Measurements from ENCODE around the gene ROBO1. TPM values are rescaled to one million over a fixed set of nuclear protein-coding genes. Genes with fewer than 3 reads are reported as not detected.

Gene ROBO1
- total RNA-seq, 2 experiments from 2014 or later: 8.6 to 9.0 TPM

DNA sequence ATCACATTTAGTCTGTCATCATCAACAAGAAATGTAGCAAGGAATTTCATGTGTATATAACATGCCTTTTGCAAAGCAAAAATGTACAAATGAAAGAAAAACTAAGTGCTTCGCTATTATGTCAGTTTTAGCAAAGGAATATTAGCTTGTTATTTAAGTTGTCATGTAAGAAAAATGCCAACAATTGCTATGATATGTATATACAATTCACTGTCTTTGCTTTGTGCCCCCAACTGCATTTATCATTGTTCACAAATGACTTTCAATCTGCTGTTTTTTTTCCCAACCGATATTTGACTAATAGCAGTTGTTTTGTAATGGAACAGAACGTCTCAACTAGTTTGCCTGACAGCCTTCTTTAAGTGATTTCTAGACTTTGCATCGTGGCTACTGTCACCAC, 207.1 kb downstream of the ROBO1 start:
- CTCF ChIA-PET: no interaction called here
- no peak for TF ChIP-seq CTCF (IDR thresholded peaks at IDR 0.05)
- H3K9me3 Mint-ChIP-seq: peaks cover 6% of the 10 kb centered on the region
- intact Hi-C loops (cut with micrococcal nuclease): no loop called here
- POLR2A ChIA-PET: no interaction called here
- H3K36me3 Mint-ChIP-seq (ENCODE audit: low read depth): no peaks in the 10 kb centered on the region
- no peak overlapping the region for H3K4me3 Mint-ChIP-seq
- ATAC-seq (no peak), DNase-seq (no peak)
- H3K27ac Mint-ChIP-seq: no peak overlapping the region
- no peaks in the 10 kb centered on the region for H3K4me1 Mint-ChIP-seq (ENCODE audit: low read depth)
- no peaks in the 10 kb centered on the region for H3K27me3 Mint-ChIP-seq

GRCh38 chr3:79558943-79559342, 208.9 kb downstream of the ROBO1 start:
- Mint-ChIP-seq H3K4me1 (ENCODE audit: low read depth) (no peaks in the 10 kb centered on the region), H3K4me3 (no peak overlapping the region), H3K9me3 (peaks cover 4% of the 10 kb centered on the region), H3K27ac (no peak overlapping the region), H3K36me3 (ENCODE audit: low read depth) (no peaks in the 10 kb centered on the region), H3K27me3 (no peaks in the 10 kb centered on the region)
- intact Hi-C loops (cut with micrococcal nuclease): no loop called here
- ATAC-seq (no peak), DNase-seq (no peak)
- POLR2A ChIA-PET: no interaction called here
- CTCF ChIA-PET: no interaction called here
- TF ChIP-seq CTCF (IDR thresholded peaks at IDR 0.05): no peak

GRCh38 chr3:79555655-79556054, 212.1 kb downstream of the ROBO1 start:
- H3K36me3 Mint-ChIP-seq (ENCODE audit: low read depth): no peaks in the 10 kb centered on the region
- intact Hi-C loops (cut with micrococcal nuclease): no loop called here
- no peaks in the 10 kb centered on the region for H3K9me3 Mint-ChIP-seq
- CTCF ChIA-PET: no interaction called here
- TF ChIP-seq CTCF (IDR thresholded peaks at IDR 0.05): no peak
- no peak overlapping the region for H3K4me3 Mint-ChIP-seq
- POLR2A ChIA-PET: no interaction called here
- H3K4me1 Mint-ChIP-seq (ENCODE audit: low read depth): no peaks in the 10 kb centered on the region
- no peak overlapping the region for H3K27ac Mint-ChIP-seq
- ATAC-seq (no peak), DNase-seq (no peak)
- no peaks in the 10 kb centered on the region for H3K27me3 Mint-ChIP-seq

DNA sequence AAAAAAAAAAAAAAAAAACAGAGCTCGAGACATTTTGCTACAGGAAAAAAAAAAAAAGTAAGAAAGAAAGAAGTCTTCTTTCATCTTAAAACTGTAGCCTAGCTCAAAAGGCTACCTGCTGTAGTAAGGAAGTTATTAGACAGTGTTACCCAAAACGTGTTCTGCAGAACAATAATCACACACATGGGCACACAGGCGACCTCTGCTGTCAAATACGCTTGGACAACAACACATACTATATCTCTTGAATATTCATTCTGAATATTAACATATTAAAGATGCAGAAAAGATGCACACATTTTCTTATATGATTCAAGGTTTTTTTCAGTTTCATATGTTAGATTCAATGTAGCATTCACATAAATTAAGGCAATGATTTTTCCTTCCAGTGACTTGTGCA, 215.8 kb downstream of the ROBO1 start:
- ATAC-seq (no peak), DNase-seq (no peak)
- intact Hi-C loops (cut with micrococcal nuclease): no loop called here
- no peak for TF ChIP-seq CTCF (IDR thresholded peaks at IDR 0.05)
- CTCF ChIA-PET: no interaction called here
- Mint-ChIP-seq H3K4me3 (no peak overlapping the region), H3K4me1 (ENCODE audit: low read depth) (no peaks in the 10 kb centered on the region), H3K36me3 (ENCODE audit: low read depth) (no peaks in the 10 kb centered on the region), H3K27me3 (no peaks in the 10 kb centered on the region), H3K27ac (no peak overlapping the region), H3K9me3 (peaks cover 2% of the 10 kb centered on the region)
- POLR2A ChIA-PET: no interaction called here

DNA sequence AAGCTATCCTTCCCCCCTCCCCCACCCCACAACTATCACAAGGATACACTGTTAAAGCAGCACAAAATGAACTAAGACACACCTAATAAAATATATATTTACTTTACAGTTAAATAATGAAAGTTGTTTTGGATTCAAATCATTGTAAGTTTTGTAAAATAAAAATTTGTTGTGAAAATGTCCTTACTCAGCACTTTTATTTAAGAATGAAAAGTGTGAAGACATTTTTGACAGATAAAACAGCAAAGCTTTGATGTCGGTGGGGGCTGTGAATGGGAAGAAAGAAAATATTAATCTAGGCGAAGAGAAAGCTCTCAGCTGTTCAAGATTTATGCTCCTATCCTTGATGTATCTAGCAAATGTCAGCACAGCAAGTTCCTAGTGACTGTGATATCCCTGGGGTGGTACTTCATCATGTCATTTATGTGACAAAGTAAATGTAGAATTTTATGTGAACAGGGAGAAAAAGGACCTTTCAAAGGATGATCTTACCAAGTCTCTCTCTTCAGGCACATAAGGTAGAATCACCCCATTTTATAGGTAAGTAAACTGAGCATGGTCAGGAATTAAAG, 216.4 kb downstream of the ROBO1 start:
- H3K36me3 Mint-ChIP-seq (ENCODE audit: low read depth): no peaks in the 10 kb centered on the region
- no peak overlapping the region for H3K27ac Mint-ChIP-seq
- H3K4me1 Mint-ChIP-seq (ENCODE audit: low read depth): no peaks in the 10 kb centered on the region
- peaks cover 2% of the 10 kb centered on the region for H3K9me3 Mint-ChIP-seq
- POLR2A ChIA-PET: no interaction called here
- no peak overlapping the region for H3K4me3 Mint-ChIP-seq
- ATAC-seq: no peak
- intact Hi-C loops (cut with micrococcal nuclease): no loop called here
- CTCF ChIA-PET: no interaction called here
- TF ChIP-seq CTCF (IDR thresholded peaks at IDR 0.05): no peak
- no peak for DNase-seq
- no peaks in the 10 kb centered on the region for H3K27me3 Mint-ChIP-seq

Data from activated CD8-positive, alpha-beta T cell treated with anti-CD3 and anti-CD28 coated beads for 36 hours (primary cell).